ENCODE results near the gene PRKCH. TPM values are rescaled to one million over a fixed set of nuclear protein-coding genes. Genes with fewer than 3 reads are reported as not detected.
"Not testable (repeated sequence)": the region's sequence is repeated elsewhere in the genome, so short reads cannot be mapped to it uniquely, and the experiment has no call there.

The PRKCH gene
- total and polyA plus RNA-seq, 4 donors = 1.8 to 77.2 (median 33.6) TPM

DNA sequence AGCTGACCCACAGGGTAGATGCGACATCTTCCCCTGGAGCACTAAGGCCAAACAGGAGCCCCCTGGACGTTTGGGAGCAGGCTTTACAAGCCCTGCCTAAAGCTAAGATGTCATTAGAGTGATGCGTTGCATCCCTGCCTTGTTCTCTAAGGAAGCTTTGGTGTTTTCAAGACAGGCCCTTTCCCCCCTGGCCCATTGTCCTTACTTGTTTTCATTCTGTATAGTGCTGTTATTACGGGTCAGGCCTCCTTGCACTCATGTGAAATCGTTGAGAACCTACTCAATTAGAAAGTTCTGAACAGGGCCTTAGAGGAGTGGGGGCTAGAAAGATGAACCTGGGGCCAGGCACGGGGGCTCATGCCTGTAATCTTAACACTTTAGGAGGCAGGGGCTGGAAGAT, 1.7 kb upstream of the PRKCH start:
- Histone ChIP-seq H3K27me3 (ENCODE audit: control insufficient read depth in 1 of 2, insufficient read depth in 2 of 2, low read length in 1 of 2) (no peaks in the 10 kb centered on the region), H3K4me3 (ENCODE audit: low read length in 2 of 2) (no peak overlapping the region), H3K27ac (ENCODE audit: low read depth in 1 of 2, low read length in 2 of 2) (no peak overlapping the region), H3K4me1 (ENCODE audit: control insufficient read depth in 1 of 2, insufficient read depth in 2 of 2, low read length in 2 of 2) (no peaks in the 10 kb centered on the region), H3K9me3 (ENCODE audit: control insufficient read depth, low read length) (no peaks in the 10 kb centered on the region), H3K36me3 (ENCODE audit: control insufficient read depth in 1 of 2, insufficient read depth in 2 of 2, low read length in 1 of 2) (no peaks in the 10 kb centered on the region)
- intact Hi-C loops (cut with DNase I) = no loop called here
- 80 to 84% methylated on average over 6 of the region's 6 CpGs for WGBS, 2 donors
- ATAC-seq (ENCODE audit: low FRiP score) (no peak), DNase-seq (no peak)

DNA sequence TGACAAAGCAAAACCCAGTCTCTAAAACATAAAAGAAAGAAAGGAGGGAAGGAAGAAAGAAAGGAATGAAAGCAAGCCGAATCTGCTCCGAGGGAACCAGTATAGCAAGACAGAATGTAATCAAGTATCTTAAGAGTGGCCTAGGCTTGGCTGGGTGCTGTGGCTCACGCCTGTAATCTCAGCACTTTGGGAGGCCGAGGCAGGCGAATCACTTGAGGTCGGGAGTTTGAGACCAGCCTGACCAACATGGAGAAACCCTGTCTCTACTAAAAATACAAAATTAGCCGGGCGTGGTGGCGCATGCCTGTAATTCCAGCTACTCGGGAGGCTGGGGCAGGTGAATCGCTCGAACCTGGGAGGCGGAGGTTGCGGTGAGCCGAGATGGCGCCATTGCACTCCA, 1.2 kb upstream of the PRKCH start:
- ATAC-seq (ENCODE audit: low FRiP score); H3K4me1 ChIP-seq (ENCODE audit: control insufficient read depth in 1 of 2, insufficient read depth in 2 of 2, low read length in 2 of 2); DNase-seq; H3K27me3 ChIP-seq (ENCODE audit: control insufficient read depth in 1 of 2, insufficient read depth in 2 of 2, low read length in 1 of 2); H3K36me3 ChIP-seq (ENCODE audit: control insufficient read depth in 1 of 2, insufficient read depth in 2 of 2, low read length in 1 of 2); H3K4me3 ChIP-seq (ENCODE audit: low read length in 2 of 2); intact Hi-C loops (cut with DNase I); H3K27ac ChIP-seq (ENCODE audit: low read depth in 1 of 2, low read length in 2 of 2); H3K9me3 ChIP-seq (ENCODE audit: control insufficient read depth, low read length): not testable (repeated sequence)
- 91 to 93% methylated on average over 16 of the region's 16 CpGs for WGBS, 2 donors

DNA sequence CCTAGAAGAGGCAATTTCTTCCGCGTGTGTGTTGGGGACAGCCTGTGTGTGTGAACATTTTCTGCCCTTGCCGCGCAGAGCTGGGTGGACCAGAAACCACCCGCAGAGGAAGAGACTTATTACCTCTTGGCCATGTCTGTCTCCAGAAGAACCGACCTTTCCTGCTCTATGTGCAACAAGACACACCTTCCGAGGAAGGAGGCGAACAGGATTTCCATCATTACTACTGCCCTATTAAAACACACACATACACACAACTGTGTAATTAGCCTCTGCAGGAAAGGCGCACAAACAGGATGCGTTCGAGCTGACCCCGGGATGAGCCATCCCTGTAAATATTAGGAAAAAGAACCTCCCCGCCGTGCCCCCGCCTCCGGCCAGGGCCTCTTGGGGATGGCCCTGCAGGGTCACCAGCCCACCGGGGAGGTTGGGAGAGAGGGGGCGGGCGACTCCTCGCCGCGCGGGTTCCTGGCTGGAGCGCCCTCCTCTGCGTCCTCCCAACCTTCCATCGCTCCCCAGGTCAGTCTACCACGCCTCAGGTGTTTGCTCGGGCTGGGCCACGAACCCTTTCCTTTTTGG, 484 bp upstream of the PRKCH start:
- Histone ChIP-seq H3K36me3 (ENCODE audit: control insufficient read depth in 1 of 2, insufficient read depth in 2 of 2, low read length in 1 of 2) (no peaks in the 10 kb centered on the region), H3K27ac (ENCODE audit: low read depth in 1 of 2, low read length in 2 of 2) (no peak overlapping the region), H3K4me3 (ENCODE audit: low read length in 2 of 2) (peak overlapping the region in 1 of 2 donors; percentile 51), H3K4me1 (ENCODE audit: control insufficient read depth in 1 of 2, insufficient read depth in 2 of 2, low read length in 2 of 2) (no peaks in the 10 kb centered on the region), H3K27me3 (ENCODE audit: control insufficient read depth in 1 of 2, insufficient read depth in 2 of 2, low read length in 1 of 2) (no peaks in the 10 kb centered on the region), H3K9me3 (ENCODE audit: control insufficient read depth, low read length) (no peaks in the 10 kb centered on the region)
- intact Hi-C loops (cut with DNase I) = no loop called here
- DNase-seq = peak in 1 of 2 donors; percentile 74
- ATAC-seq (ENCODE audit: low FRiP score) = peak; percentile 1
- 32 to 34% methylated on average over 28 to 29 of the region's 29 CpGs for WGBS, 2 donors

DNA sequence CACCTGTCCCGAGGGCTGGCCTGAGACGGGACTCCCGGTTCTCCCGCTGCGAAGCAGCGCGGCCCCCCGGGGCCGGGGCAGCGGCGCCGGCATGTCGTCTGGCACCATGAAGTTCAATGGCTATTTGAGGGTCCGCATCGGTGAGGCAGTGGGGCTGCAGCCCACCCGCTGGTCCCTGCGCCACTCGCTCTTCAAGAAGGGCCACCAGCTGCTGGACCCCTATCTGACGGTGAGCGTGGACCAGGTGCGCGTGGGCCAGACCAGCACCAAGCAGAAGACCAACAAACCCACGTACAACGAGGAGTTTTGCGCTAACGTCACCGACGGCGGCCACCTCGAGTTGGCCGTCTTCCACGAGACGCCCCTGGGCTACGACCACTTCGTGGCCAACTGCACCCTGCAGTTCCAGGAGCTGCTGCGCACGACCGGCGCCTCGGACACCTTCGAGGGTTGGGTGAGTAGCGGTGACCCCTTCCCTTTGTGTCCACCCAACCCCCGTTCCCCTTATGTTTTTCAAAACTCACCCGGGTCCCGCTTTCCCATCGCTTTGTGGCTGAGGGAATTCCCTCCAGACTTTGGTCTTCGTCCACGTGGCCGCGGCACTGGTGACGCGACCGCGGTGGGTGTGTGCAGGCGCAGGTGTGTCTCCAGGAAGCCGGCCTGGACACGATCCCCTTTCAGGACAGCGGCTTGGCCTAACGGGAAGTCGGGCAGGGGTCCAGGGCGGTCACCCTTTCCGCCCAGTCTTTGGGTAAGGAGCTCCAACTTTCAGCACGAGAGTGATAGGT, 826 bp downstream of the PRKCH start:
- WGBS, 2 donors = 4% methylated on average over 63 of the region's 63 CpGs

GRCh38 chr14:61322799-61323290, 1.5 kb downstream of the PRKCH start:
- Histone ChIP-seq H3K4me1 (ENCODE audit: control insufficient read depth in 1 of 2, insufficient read depth in 2 of 2, low read length in 2 of 2) (no peaks in the 10 kb centered on the region), H3K27me3 (ENCODE audit: control insufficient read depth in 1 of 2, insufficient read depth in 2 of 2, low read length in 1 of 2) (no peaks in the 10 kb centered on the region), H3K36me3 (ENCODE audit: control insufficient read depth in 1 of 2, insufficient read depth in 2 of 2, low read length in 1 of 2) (no peaks in the 10 kb centered on the region), H3K27ac (ENCODE audit: low read depth in 1 of 2, low read length in 2 of 2) (no peak overlapping the region), H3K4me3 (ENCODE audit: low read length in 2 of 2) (no peak overlapping the region), H3K9me3 (ENCODE audit: control insufficient read depth, low read length) (no peaks in the 10 kb centered on the region)
- no peak for DNase-seq
- 11 to 16% methylated on average over 13 of the region's 13 CpGs for WGBS, 2 donors
- no peak for ATAC-seq (ENCODE audit: low FRiP score)
- intact Hi-C loops (cut with DNase I) = no loop called here

More for the DNA sequence above, 826 bp downstream of the PRKCH start:
- peak overlapping the region in 1 of 2 donors; percentile 51 for H3K4me3 ChIP-seq (ENCODE audit: low read length in 2 of 2)
- no peaks in the 10 kb centered on the region for H3K27me3 ChIP-seq (ENCODE audit: control insufficient read depth in 1 of 2, insufficient read depth in 2 of 2, low read length in 1 of 2)
- intact Hi-C loops (cut with DNase I) = no loop called here
- H3K9me3 ChIP-seq (ENCODE audit: control insufficient read depth, low read length) = no peaks in the 10 kb centered on the region
- DNase-seq = no peak
- ATAC-seq (ENCODE audit: low FRiP score) = peak; percentile 30
- no peaks in the 10 kb centered on the region for H3K36me3 ChIP-seq (ENCODE audit: control insufficient read depth in 1 of 2, insufficient read depth in 2 of 2, low read length in 1 of 2)
- H3K27ac ChIP-seq (ENCODE audit: low read depth in 1 of 2, low read length in 2 of 2) = no peak overlapping the region
- no peaks in the 10 kb centered on the region for H3K4me1 ChIP-seq (ENCODE audit: control insufficient read depth in 1 of 2, insufficient read depth in 2 of 2, low read length in 2 of 2)

GRCh38 chr14:61323970-61324369, 2.6 kb downstream of the PRKCH start:
- ATAC-seq (ENCODE audit: low FRiP score) = no peak
- no peak overlapping the region for H3K4me3 ChIP-seq (ENCODE audit: low read length in 2 of 2)
- H3K9me3 ChIP-seq (ENCODE audit: control insufficient read depth, low read length) = no peaks in the 10 kb centered on the region
- DNase-seq = no peak
- no peak overlapping the region for H3K27ac ChIP-seq (ENCODE audit: low read depth in 1 of 2, low read length in 2 of 2)
- no peaks in the 10 kb centered on the region for H3K27me3 ChIP-seq (ENCODE audit: control insufficient read depth in 1 of 2, insufficient read depth in 2 of 2, low read length in 1 of 2)
- H3K36me3 ChIP-seq (ENCODE audit: control insufficient read depth in 1 of 2, insufficient read depth in 2 of 2, low read length in 1 of 2) = no peaks in the 10 kb centered on the region
- 78 to 83% methylated on average over 6 of the region's 6 CpGs for WGBS, 2 donors
- intact Hi-C loops (cut with DNase I) = no loop called here
- no peaks in the 10 kb centered on the region for H3K4me1 ChIP-seq (ENCODE audit: control insufficient read depth in 1 of 2, insufficient read depth in 2 of 2, low read length in 2 of 2)

DNA sequence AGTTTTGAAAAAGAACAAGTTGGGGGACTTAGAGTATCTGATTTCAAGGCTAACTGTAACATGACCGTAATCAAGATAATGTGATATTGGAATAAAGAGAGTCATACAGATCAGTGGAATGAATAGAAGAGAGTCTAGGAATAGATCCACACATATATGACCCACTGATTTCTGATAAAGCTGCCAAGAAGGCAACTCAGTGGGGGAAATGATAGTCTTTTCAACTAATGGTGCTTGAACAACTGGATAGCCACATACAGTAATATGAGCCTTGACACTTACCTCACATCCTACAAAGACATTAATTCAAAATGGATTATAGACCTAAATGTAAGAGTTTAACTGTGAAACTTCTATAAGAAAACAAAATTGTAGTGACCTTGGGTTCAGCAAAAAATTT, 3.8 kb downstream of the PRKCH start:
- ATAC-seq (ENCODE audit: low FRiP score) (no peak), DNase-seq (no peak)
- Histone ChIP-seq H3K27me3 (ENCODE audit: control insufficient read depth in 1 of 2, insufficient read depth in 2 of 2, low read length in 1 of 2) (no peaks in the 10 kb centered on the region), H3K4me3 (ENCODE audit: low read length in 2 of 2) (no peak overlapping the region), H3K9me3 (ENCODE audit: control insufficient read depth, low read length) (no peaks in the 10 kb centered on the region), H3K4me1 (ENCODE audit: control insufficient read depth in 1 of 2, insufficient read depth in 2 of 2, low read length in 2 of 2) (no peaks in the 10 kb centered on the region), H3K36me3 (ENCODE audit: control insufficient read depth in 1 of 2, insufficient read depth in 2 of 2, low read length in 1 of 2) (no peaks in the 10 kb centered on the region), H3K27ac (ENCODE audit: low read depth in 1 of 2, low read length in 2 of 2) (no peak overlapping the region)
- intact Hi-C loops (cut with DNase I) = no loop called here
- WGBS, 2 donors = 99 to 100% methylated on average over 1 of the region's 1 CpG

DNA sequence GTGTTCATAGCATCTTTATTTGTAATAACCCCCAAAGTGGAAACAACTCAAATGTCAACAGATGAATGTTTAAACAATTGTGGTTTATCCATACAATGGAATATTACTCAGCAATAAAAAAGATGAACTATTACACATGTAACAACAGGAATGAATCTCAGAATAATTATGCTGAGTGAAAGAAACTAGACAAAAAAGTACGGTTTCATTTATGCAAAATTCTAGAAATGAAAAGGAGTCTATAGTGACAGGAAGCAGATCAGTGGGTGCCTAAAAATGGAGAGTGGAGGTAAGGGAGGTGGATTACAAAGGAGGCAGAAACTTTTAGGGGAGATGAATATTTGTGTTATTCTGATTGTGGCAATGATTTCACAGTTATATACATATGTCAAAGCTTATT, 4.8 kb downstream of the PRKCH start:
- intact Hi-C loops (cut with DNase I) = no loop called here
- DNase-seq = no peak

DNA sequence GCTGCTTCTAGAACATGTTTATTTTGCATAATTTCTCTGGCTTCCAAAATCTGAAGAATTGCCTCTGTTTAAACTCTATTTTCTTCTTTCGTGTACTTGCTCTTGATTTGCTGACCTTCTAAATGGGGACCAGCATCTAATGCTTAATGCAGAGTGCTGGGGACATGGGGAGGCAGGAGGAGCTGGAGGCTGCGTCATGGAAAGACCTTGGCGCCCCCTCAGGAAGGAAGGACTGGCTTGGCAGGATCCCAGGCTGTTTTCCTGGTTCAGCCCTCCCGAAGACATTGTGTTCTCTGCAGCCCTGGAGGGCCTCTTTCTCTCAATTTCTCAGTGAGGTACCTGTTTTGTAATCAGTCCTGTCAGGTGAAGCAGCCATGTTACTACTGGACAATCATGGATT, 5.5 kb downstream of the PRKCH start:
- Histone ChIP-seq H3K4me3 (ENCODE audit: low read length in 2 of 2) (no peak overlapping the region), H3K9me3 (ENCODE audit: control insufficient read depth, low read length) (no peaks in the 10 kb centered on the region), H3K4me1 (ENCODE audit: control insufficient read depth in 1 of 2, insufficient read depth in 2 of 2, low read length in 2 of 2) (no peaks in the 10 kb centered on the region), H3K27ac (ENCODE audit: low read depth in 1 of 2, low read length in 2 of 2) (no peak overlapping the region), H3K36me3 (ENCODE audit: control insufficient read depth in 1 of 2, insufficient read depth in 2 of 2, low read length in 1 of 2) (no peaks in the 10 kb centered on the region), H3K27me3 (ENCODE audit: control insufficient read depth in 1 of 2, insufficient read depth in 2 of 2, low read length in 1 of 2) (no peaks in the 10 kb centered on the region)
- 30 to 36% methylated on average over 4 of the region's 4 CpGs for WGBS, 2 donors
- intact Hi-C loops (cut with DNase I) = no loop called here
- ATAC-seq (ENCODE audit: low FRiP score) (peak; percentile 87), DNase-seq (peak; percentile 64 to 85)

More for the DNA sequence above, 4.8 kb downstream of the PRKCH start:
- Histone ChIP-seq H3K4me1 (ENCODE audit: control insufficient read depth in 1 of 2, insufficient read depth in 2 of 2, low read length in 2 of 2) (no peaks in the 10 kb centered on the region), H3K4me3 (ENCODE audit: low read length in 2 of 2) (no peak overlapping the region), H3K9me3 (ENCODE audit: control insufficient read depth, low read length) (no peaks in the 10 kb centered on the region), H3K27ac (ENCODE audit: low read depth in 1 of 2, low read length in 2 of 2) (no peak overlapping the region), H3K36me3 (ENCODE audit: control insufficient read depth in 1 of 2, insufficient read depth in 2 of 2, low read length in 1 of 2) (no peaks in the 10 kb centered on the region), H3K27me3 (ENCODE audit: control insufficient read depth in 1 of 2, insufficient read depth in 2 of 2, low read length in 1 of 2) (no peaks in the 10 kb centered on the region)
- no peak for ATAC-seq (ENCODE audit: low FRiP score)
- WGBS, 2 donors = 97% methylated on average over 1 of the region's 1 CpG
